ENCODE measurements around the gene IFT43.

- no peak for TF ChIP-seq CTCF (IDR thresholded peaks at IDR 0.05; ENCODE audit: low read length)
- TF ChIP-seq EZH2 (optimal IDR thresholded peaks at IDR 0.05; ENCODE audit: low read depth, low read length), result no peak
These were observed 26.4 kb downstream of the IFT43 start for GRCh38 chr14:76011930-76012329.

All from MM.1S (cell line).